DND-41 (cell line): ENCODE results near the gene KRT7.

Experiments
- EZH2 ChIP-seq: IDR thresholded peaks from 3 replicates; pipeline ENCODE4 v1.6.1; 2012; ENCODE audit warnings: borderline replicate concordance, low read depth, mild to moderate bottlenecking, moderate library complexity, low read length, inconsistent platforms; ENCODE audit not compliant: severe bottlenecking
- TF ChIP-seq, protein P1 (sequence below): IDR thresholded peaks from 2 replicates; pipeline ENCODE4 v1.5.1; 2012; ENCODE audit warnings: borderline replicate concordance, low read length, moderate library complexity, mild to moderate bottlenecking; ENCODE audit not compliant: poor library complexity, severe bottlenecking; ENCODE audit errors: extremely low read depth

DNA sequence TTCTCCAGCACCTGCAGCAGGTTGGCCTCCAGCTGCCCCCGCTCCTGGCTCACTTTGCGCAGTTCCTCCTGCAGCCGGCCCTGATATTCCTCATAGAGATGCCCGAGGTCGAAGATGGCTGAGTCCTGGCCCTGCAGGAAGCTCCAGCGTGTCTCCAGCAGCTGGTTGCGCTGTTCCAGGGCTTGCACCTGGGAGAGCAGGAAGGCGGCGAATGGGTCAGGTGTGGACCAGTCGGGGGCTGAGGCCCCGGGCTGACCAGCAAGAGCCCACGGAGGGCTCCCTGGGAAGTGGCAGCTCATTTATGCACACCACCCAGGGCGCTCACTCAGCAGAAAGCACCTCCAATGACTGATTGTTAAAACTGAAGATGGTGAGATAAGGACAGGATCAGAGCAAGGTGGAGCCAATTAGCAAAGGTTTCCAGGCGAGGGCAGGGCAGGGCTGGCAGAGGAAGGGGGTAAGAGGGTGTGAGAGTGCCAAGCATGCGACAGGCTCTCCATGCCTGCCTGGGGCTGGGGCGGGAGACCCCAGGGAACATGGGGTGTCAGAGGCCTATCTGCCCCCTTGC, 47.6 kb upstream of the KRT7 start:
- TF ChIP-seq, protein P1, sequence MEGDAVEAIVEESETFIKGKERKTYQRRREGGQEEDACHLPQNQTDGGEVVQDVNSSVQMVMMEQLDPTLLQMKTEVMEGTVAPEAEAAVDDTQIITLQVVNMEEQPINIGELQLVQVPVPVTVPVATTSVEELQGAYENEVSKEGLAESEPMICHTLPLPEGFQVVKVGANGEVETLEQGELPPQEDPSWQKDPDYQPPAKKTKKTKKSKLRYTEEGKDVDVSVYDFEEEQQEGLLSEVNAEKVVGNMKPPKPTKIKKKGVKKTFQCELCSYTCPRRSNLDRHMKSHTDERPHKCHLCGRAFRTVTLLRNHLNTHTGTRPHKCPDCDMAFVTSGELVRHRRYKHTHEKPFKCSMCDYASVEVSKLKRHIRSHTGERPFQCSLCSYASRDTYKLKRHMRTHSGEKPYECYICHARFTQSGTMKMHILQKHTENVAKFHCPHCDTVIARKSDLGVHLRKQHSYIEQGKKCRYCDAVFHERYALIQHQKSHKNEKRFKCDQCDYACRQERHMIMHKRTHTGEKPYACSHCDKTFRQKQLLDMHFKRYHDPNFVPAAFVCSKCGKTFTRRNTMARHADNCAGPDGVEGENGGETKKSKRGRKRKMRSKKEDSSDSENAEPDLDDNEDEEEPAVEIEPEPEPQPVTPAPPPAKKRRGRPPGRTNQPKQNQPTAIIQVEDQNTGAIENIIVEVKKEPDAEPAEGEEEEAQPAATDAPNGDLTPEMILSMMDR: no peak
- no peak for TF ChIP-seq EZH2
